ENCODE data around the gene DEFB125.

GRCh38 chr20:64766-65322, 22.6 kb upstream of the DEFB125 start:
- no peak for TF ChIP-seq CTCF (IDR thresholded peaks at IDR 0.05; ENCODE audit: insufficient read depth, low read length, poor library complexity, severe bottlenecking)
- no peak for TF ChIP-seq EZH2phosphoT487 (conservative IDR thresholded peaks at IDR 0.05; ENCODE audit: low read length)

Measured in SU-DHL-6 (cell line).